ENCODE data around the gene CD34.

CD34 gene

GRCh38 chr1:207872621-207873020 is 38.3 kb downstream of the CD34 start:
- no peak for DNase-seq (ENCODE audit: low read depth)

GRCh38 chr1:207871117-207871649 is 39.7 kb downstream of the CD34 start:
- no peak for DNase-seq (ENCODE audit: low read depth)

GRCh38 chr1:207870306-207871031 is 40.5 kb downstream of the CD34 start:
- DNase-seq (ENCODE audit: low read depth): no peak

GRCh38 chr1:207869859-207870258 is 41.1 kb downstream of the CD34 start:
- DNase-seq (ENCODE audit: low read depth): no peak

- DNase-seq (ENCODE audit: low read depth): peak; percentile 54
Measured at GRCh38 chr1:207868774-207869721, 41.9 kb downstream of the CD34 start.

- no peak for DNase-seq (ENCODE audit: low read depth)
Measured at GRCh38 chr1:207868251-207868773, 42.6 kb downstream of the CD34 start.

GRCh38 chr1:207867136-207868109 is 43.5 kb downstream of the CD34 start:
- DNase-seq (ENCODE audit: low read depth): no peak

GRCh38 chr1:207866471-207867135 is 44.3 kb downstream of the CD34 start:
- no peak for DNase-seq (ENCODE audit: low read depth)

- no peak for DNase-seq (ENCODE audit: low read depth)
Measured at GRCh38 chr1:207863893-207864535, 46.9 kb downstream of the CD34 start.

GRCh38 chr1:207862241-207862787 is 48.6 kb downstream of the CD34 start:
- no peak for DNase-seq (ENCODE audit: low read depth)

GRCh38 chr1:207861442-207862177 is 49.3 kb downstream of the CD34 start:
- no peak for DNase-seq (ENCODE audit: low read depth)

- DNase-seq (ENCODE audit: low read depth): no peak
Measured at GRCh38 chr1:207860531-207860930, 50.4 kb downstream of the CD34 start.

- no peak for DNase-seq (ENCODE audit: low read depth)
Measured at GRCh38 chr1:207858806-207859205, 52.1 kb downstream of the CD34 start.

GRCh38 chr1:207858281-207858680 is 52.6 kb downstream of the CD34 start:
- DNase-seq (ENCODE audit: low read depth): no peak

- no peak for DNase-seq (ENCODE audit: low read depth)
Measured at GRCh38 chr1:207857447-207857846, 53.5 kb downstream of the CD34 start.

GRCh38 chr1:207856276-207857023 is 54.5 kb downstream of the CD34 start:
- DNase-seq (ENCODE audit: low read depth): no peak

- DNase-seq (ENCODE audit: low read depth): no peak
Measured at GRCh38 chr1:207854001-207854400, 56.9 kb downstream of the CD34 start.

GRCh38 chr1:207853372-207853757 is 57.6 kb downstream of the CD34 start:
- DNase-seq (ENCODE audit: low read depth): no peak

Measured in T-helper 22 cell (primary cell).